CD4-positive, alpha-beta memory T cell (primary cell): ENCODE data around the gene GDPGP1. TPM values are rescaled to one million over a fixed set of nuclear protein-coding genes. Genes with fewer than 3 reads are reported as not detected.
A peak's percentile ranks its signal among the peaks of the same experiment; 100 is the strongest.

Experiments
- CTCF ChIA-PET: fragments of 350-600 bp; sonication (Branson Sonifier 250); formaldehyde crosslinking; loops from one replicate; lab custom pipeline; 2021; ENCODE audit warnings: inconsistent platforms; ENCODE audit not compliant: partially characterized antibody; lab: Charles Lee
- POLR2A ChIA-PET: fragments of 350-600 bp; sonication (Branson Sonifier 250); formaldehyde crosslinking; loops from one replicate; lab custom pipeline; 2021; ENCODE audit not compliant: partially characterized antibody; lab: Charles Lee
- DNase-seq, 5 donors: peaks; one replicate each; pipeline versions ENCODE4 v3.0.0 to v3.0.0-alpha.2; 2020 to 2022; ENCODE audit warnings: mixed read lengths in 1 of 5
- H3K27ac ChIP-seq: one replicate; pipeline ENCODE4 v1.7.0; 2013; ENCODE audit warnings: low read depth, low read length
- H3K27me3 ChIP-seq: 2 replicates; pipeline ENCODE4 v1.7.0; 2013; ENCODE audit warnings: mild to moderate bottlenecking, low read length, moderate library complexity; ENCODE audit not compliant: insufficient read depth
- H3K36me3 ChIP-seq: 2 replicates; pipeline ENCODE4 v1.7.0; 2013; ENCODE audit warnings: mild to moderate bottlenecking, low read length, moderate library complexity; ENCODE audit not compliant: insufficient read depth
- H3K4me1 ChIP-seq: 2 replicates; pipeline ENCODE4 v1.7.0; 2013; ENCODE audit warnings: mild to moderate bottlenecking, low read length, moderate library complexity; ENCODE audit not compliant: insufficient read depth
- H3K4me3 ChIP-seq, 2 donors: one replicate each; pipeline ENCODE4 v1.7.0; 2013; ENCODE audit warnings: low read length in 2 of 2, mild to moderate bottlenecking in 1 of 2
- H3K9me3 ChIP-seq, 2 donors: one replicate each; pipeline ENCODE4 v1.7.0; 2013; ENCODE audit warnings: low read length in 2 of 2, control low read depth in 1 of 2; ENCODE audit not compliant: control insufficient read depth in 1 of 2
- H3K27ac Mint-ChIP-seq, 7 donors: one replicate each; pipeline ENCODE4 v1.8.0; 2020 to 2021; ENCODE audit warnings: mixed read lengths in 7 of 7, mild to moderate bottlenecking in 6 of 7, inconsistent platforms in 3 of 7, moderate library complexity in 3 of 7
- H3K27me3 Mint-ChIP-seq, 2 donors: one replicate each; pipeline ENCODE4 v1.8.0; 2020 to 2021; ENCODE audit warnings: mixed read lengths in 2 of 2
- H3K36me3 Mint-ChIP-seq, 2 donors: one replicate each; pipeline ENCODE4 v1.8.0; 2020 to 2021; ENCODE audit warnings: mixed read lengths in 2 of 2, inconsistent platforms in 1 of 2, mild to moderate bottlenecking in 1 of 2
- H3K4me1 Mint-ChIP-seq, 4 donors: one replicate each; pipeline ENCODE4 v1.8.0; 2020 to 2021; ENCODE audit warnings: mixed read lengths in 4 of 4, mild to moderate bottlenecking in 1 of 4
- H3K4me3 Mint-ChIP-seq, 8 donors: one replicate each; pipeline ENCODE4 v1.8.0; 2020 to 2021; ENCODE audit warnings: mixed read lengths in 8 of 8, mild to moderate bottlenecking in 7 of 8, moderate library complexity in 6 of 8, inconsistent platforms in 3 of 8
- H3K9me3 Mint-ChIP-seq, 8 donors: one replicate each; pipeline ENCODE4 v1.8.0; 2020 to 2021; ENCODE audit warnings: mixed read lengths in 8 of 8, mild to moderate bottlenecking in 5 of 8, inconsistent platforms in 3 of 8, moderate library complexity in 1 of 8
- intact Hi-C: fragments of 100-400 bp; cut with micrococcal nuclease; formaldehyde crosslinking; loops from one replicate; pipeline ENCODE4 v1.15.1; 2023
- polyA plus RNA-seq, 2 donors: library from polyadenylated mRNA; unstranded; fragments of 300-500 nt; fragmentation: Illumina TruSeq; gene quantifications; one replicate each; pipeline ENCODE4 v1.2.3, GENCODE V29; 2021
- total RNA-seq, 2 experiments: library from RNA; stranded (reverse); gene quantifications; one replicate each; pipeline ENCODE4 v1.2.3, GENCODE V29; 2021

GDPGP1 gene
- total and polyA plus RNA-seq, 4 experiments from 2014 or later: 0.58 to 15.0 (median 6.0) TPM

DNA sequence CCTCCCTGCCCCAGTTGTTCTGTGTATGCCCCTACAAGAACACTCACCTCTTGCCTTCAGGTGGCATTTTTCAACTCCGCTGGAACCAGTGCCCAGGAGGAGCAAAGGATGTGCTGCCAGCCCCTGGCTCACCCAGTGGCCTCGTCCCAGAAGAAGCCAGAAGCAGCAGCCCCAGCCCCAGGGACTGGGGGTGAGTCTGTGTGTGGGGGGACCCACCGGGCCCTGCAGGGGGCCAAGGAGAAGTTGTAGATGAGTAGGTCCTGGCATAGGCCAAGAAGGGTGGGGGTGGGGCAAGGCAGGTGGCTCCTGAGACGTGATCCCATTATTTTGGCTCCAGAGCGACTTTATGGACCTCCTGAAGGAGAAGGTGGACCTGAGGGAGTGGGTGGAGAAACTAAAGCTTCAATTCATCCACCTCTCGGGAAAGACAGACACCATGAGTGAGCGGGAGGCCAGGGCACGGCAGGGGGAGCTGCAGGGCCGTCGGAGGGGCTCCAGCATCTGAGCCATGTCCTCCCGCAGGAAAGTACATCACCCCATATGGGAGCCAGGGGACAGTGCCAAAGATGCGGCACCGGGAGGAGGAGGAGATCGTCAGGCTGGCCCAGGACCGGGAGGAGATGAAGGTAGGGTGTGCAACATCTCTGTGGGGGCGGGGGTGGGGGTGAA, 60.7 kb downstream of the GDPGP1 start:
- POLR2A ChIA-PET: interaction anchor here (0.7 kb wide), 1 partner anchor 115 kb away, joined by 3 read pairs; no protein-coding TSS in a partner anchor
- CTCF ChIA-PET: interaction anchor here (1.5 to 2.6 kb wide), 4 partner anchors 17 to 165 kb away, joined by 3 to 11 read pairs (median 4); no protein-coding TSS in a partner anchor
- Mint-ChIP-seq H3K27me3 (no peaks in the 10 kb centered on the region), H3K27ac (peak overlapping the region in 1 of 7 donors; percentile 47), H3K9me3 (no peaks in the 10 kb centered on the region), H3K4me3 (no peak overlapping the region), H3K36me3 (no peaks in the 10 kb centered on the region), H3K4me1 (peaks cover 3 to 7% (median 7%) of the 10 kb centered on the region in 4 donors)
- intact Hi-C loops: no loop called here
- Histone ChIP-seq H3K27me3 (no peaks in the 10 kb centered on the region), H3K4me1 (peaks cover 4% of the 10 kb centered on the region), H3K9me3 (no peaks in the 10 kb centered on the region), H3K27ac (no peak overlapping the region), H3K36me3 (no peaks in the 10 kb centered on the region), H3K4me3 (no peak overlapping the region)
- no peak for DNase-seq

DNA sequence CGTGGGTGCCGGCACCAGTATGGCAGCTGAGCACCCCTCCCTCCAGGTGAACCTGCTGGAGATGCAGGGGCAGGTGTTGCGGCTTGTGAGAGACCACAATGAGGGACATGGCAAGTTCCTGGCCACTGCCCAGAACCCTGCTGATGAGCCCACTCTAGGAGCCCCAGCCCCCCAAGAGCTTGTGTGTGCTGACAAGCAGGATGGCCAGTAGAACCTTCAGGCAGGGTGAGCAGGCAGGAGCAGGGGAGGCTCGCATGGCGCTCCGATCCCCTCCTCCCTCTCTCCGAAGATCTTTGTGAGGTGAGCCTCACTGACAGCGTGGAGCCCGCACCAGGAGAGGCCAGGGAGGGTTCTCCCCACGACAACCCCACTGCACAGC, 61.2 kb downstream of the GDPGP1 start:
- Histone ChIP-seq H3K27ac (no peak overlapping the region), H3K4me1 (peaks cover 4% of the 10 kb centered on the region), H3K36me3 (no peaks in the 10 kb centered on the region), H3K27me3 (no peaks in the 10 kb centered on the region), H3K9me3 (no peaks in the 10 kb centered on the region), H3K4me3 (no peak overlapping the region)
- ChIA-PET CTCF (interaction anchor here (1.5 kb wide), 1 partner anchor 21 kb away, joined by 3 read pairs; no protein-coding TSS in a partner anchor), POLR2A (interaction anchor here (0.7 kb wide), 1 partner anchor 116 kb away, joined by 3 read pairs; no protein-coding TSS in a partner anchor)
- no peak overlapping the region for H3K4me3 Mint-ChIP-seq
- no peaks in the 10 kb centered on the region for H3K9me3 Mint-ChIP-seq
- no peaks in the 10 kb centered on the region for H3K36me3 Mint-ChIP-seq
- intact Hi-C loops: no loop called here
- no peaks in the 10 kb centered on the region for H3K27me3 Mint-ChIP-seq
- DNase-seq: no peak
- H3K27ac Mint-ChIP-seq: no peak overlapping the region
- peaks cover 3 to 7% (median 7%) of the 10 kb centered on the region in 4 donors for H3K4me1 Mint-ChIP-seq

Other genes with a start within 250 kb of the GDPGP1 start
- 10 to 100 TPM; 19.2 to 19.7 TPM for gene ZNF710, start 232.9 kb upstream of the GDPGP1 start, total RNA-seq
- 1 to 10 TPM in 1 of 2 donors, under 1 TPM in 1; 0.10 to 2.7 TPM for gene ZNF710, start 232.9 kb upstream of the GDPGP1 start, polyA plus RNA-seq
- gene IDH2, start 131.7 kb upstream of the GDPGP1 start, total RNA-seq: 10 to 100 TPM; 41.2 to 43.6 TPM
- 100 to 1,000 TPM; 106 to 139 TPM for gene IDH2, start 131.7 kb upstream of the GDPGP1 start, polyA plus RNA-seq
- 10 to 100 TPM; 18.9 to 23.0 TPM for gene SEMA4B, start 32.9 kb upstream of the GDPGP1 start, total RNA-seq
- gene SEMA4B, start 32.9 kb upstream of the GDPGP1 start, polyA plus RNA-seq: 10 to 100 TPM in 1 of 2 donors, 1 to 10 TPM in 1; 4.4 to 10.5 TPM
- gene CIB1, start 268 bp upstream of the GDPGP1 start, total RNA-seq: 10 to 100 TPM; 95.2 to 98.2 TPM
- 100 to 1,000 TPM; 259 to 345 TPM for gene CIB1, start 268 bp upstream of the GDPGP1 start, polyA plus RNA-seq
- gene TTLL13, start 15.3 kb downstream of the GDPGP1 start, total RNA-seq: 1 to 10 TPM; 1.1 to 1.4 TPM
- not detected for gene TTLL13, start 15.3 kb downstream of the GDPGP1 start, polyA plus RNA-seq
- 10 to 100 TPM; 53.7 to 59.2 TPM for gene NGRN, start 31.5 kb downstream of the GDPGP1 start, total RNA-seq
- gene NGRN, start 31.5 kb downstream of the GDPGP1 start, polyA plus RNA-seq: 10 to 100 TPM; 42.6 to 45.1 TPM
- under 1 TPM; 0.78 to 0.81 TPM for gene ZNF774, start 118.1 kb downstream of the GDPGP1 start, total RNA-seq
- gene ZNF774, start 118.1 kb downstream of the GDPGP1 start, polyA plus RNA-seq: not detected
- gene IQGAP1, start 154.0 kb downstream of the GDPGP1 start, total RNA-seq: 100 to 1,000 TPM; 128 to 132 TPM
- 100 to 1,000 TPM in 1 of 2 donors, 10 to 100 TPM in 1; 86.1 to 121 TPM for gene IQGAP1, start 154.0 kb downstream of the GDPGP1 start, polyA plus RNA-seq